Panc1 (cell line): ENCODE results near the gene ABCG1. TPM values are rescaled to one million over a fixed set of nuclear protein-coding genes. Genes with fewer than 3 reads are reported as not detected.

Experiments used
- ATAC-seq: fragments of 200-7000 bp; cut with Tn5 transposase; 2 replicates; pipeline ENCODE4 v1.9.1; 2020; ENCODE audit warnings: mild to moderate bottlenecking, moderate library complexity
- BruUV-seq: library from RNA; stranded (reverse); fragments of 400-500 nt; replicated peaks from 2 replicates; lab custom pipeline; 2021; lab: Mats Ljungman, UMichigan
- CTCF ChIA-PET: fragments of 300-600 bp; sonication (Branson Sonifier 250); formaldehyde crosslinking; loops from one replicate; lab custom pipeline; 2022; ENCODE audit warnings: antibody characterized with exemption; lab: Charles Lee
- POLR2A ChIA-PET: fragments of 300-600 bp; sonication (Branson Sonifier 250); formaldehyde crosslinking; loops from one replicate; lab custom pipeline; 2022; ENCODE audit warnings: antibody characterized with exemption; lab: Charles Lee
- DNase-seq: peaks from one replicate; pipeline ENCODE4 v3.0.0-alpha.2; 2010; ENCODE audit warnings: low read depth, low spot score
- H3K27ac ChIP-seq: 2 replicates; pipeline ENCODE4 v1.5.1; 2011; ENCODE audit warnings: mild to moderate bottlenecking, low read length, inconsistent platforms
- H3K27me3 ChIP-seq: fragments of 200-500 bp; sonication (Bioruptor generic); 2 replicates; pipeline ENCODE4 v1.6.0; 2014; ENCODE audit warnings: low read length, inconsistent platforms; ENCODE audit not compliant: control insufficient read depth, insufficient read depth
- H3K36me3 ChIP-seq: fragments of 200-500 bp; sonication (Bioruptor generic); 2 replicates; pipeline ENCODE4 v1.5.1; 2014; ENCODE audit warnings: inconsistent platforms, mild to moderate bottlenecking, low read length, moderate library complexity; ENCODE audit not compliant: control insufficient read depth, insufficient read depth
- H3K4me1 ChIP-seq: 2 replicates; pipeline ENCODE4 v1.5.1; 2011; ENCODE audit warnings: inconsistent platforms, mild to moderate bottlenecking, low read length, moderate library complexity; ENCODE audit not compliant: control insufficient read depth, insufficient read depth
- H3K4me3 ChIP-seq, 2 experiments: 2 replicates each; pipeline ENCODE4 v1.5.1; 2011 to 2012; ENCODE audit warnings: low read depth in 2 of 2, low read length in 2 of 2, mild to moderate bottlenecking in 2 of 2, inconsistent platforms in 1 of 2, moderate library complexity in 1 of 2
- H3K9me3 ChIP-seq: fragments of 200-500 bp; sonication (Bioruptor generic); 2 replicates; pipeline ENCODE4 v1.5.1; 2014; ENCODE audit warnings: low read depth, mild to moderate bottlenecking, inconsistent platforms, low read length, moderate library complexity; ENCODE audit not compliant: control insufficient read depth, insufficient read depth
- CTCF ChIP-seq: fragments of 450-650 bp; IDR thresholded peaks from 2 replicates; pipeline ENCODE4 v1.5.1; 2017; ENCODE audit warnings: mild to moderate bottlenecking
- POLR2AphosphoS5 ChIP-seq: IDR thresholded peaks from 2 replicates; pipeline ENCODE4 v1.6.1; 2012; ENCODE audit warnings: mild to moderate bottlenecking, low read depth, low read length, moderate library complexity
- REST ChIP-seq, 2 experiments: IDR thresholded peaks; 2 replicates each; pipeline ENCODE4 v1.6.1; 2011 to 2012; ENCODE audit warnings: low read depth in 2 of 2, control low read depth in 1 of 2, low read length in 1 of 2, mild to moderate bottlenecking in 1 of 2, moderate library complexity in 1 of 2; ENCODE audit not compliant: insufficient read depth in 1 of 2
- SIN3A ChIP-seq: IDR thresholded peaks from 2 replicates; pipeline ENCODE4 v1.6.1; 2012; ENCODE audit warnings: low read depth, mild to moderate bottlenecking, low read length, moderate library complexity, borderline replicate concordance; ENCODE audit not compliant: insufficient read depth
- TCF7L2 ChIP-seq: IDR thresholded peaks from 2 replicates; pipeline ENCODE4 v1.6.1; 2011; ENCODE audit warnings: mild to moderate bottlenecking, low read depth, low read length, inconsistent platforms
- in situ Hi-C: cut with HindIII; loops from 2 replicates; pipeline ENCODE4 v1.10.0; 2016; ENCODE audit warnings: low sequenced_read_pairs, low pct_unique_long_range_greater_than_20kb
- intact Hi-C: fragments of 100-400 bp; cut with micrococcal nuclease; formaldehyde crosslinking; loops from one replicate; pipeline ENCODE4 v1.10.0; 2022; ENCODE audit not compliant: unreplicated experiment
- total RNA-seq: library from RNA; stranded (reverse); gene quantifications from one replicate; pipeline ENCODE4 v1.2.1, GENCODE V29; 2021; ENCODE audit not compliant: unreplicated experiment

The ABCG1 gene
- total RNA-seq, 1 experiment from 2014 or later, result 0.80 TPM

GRCh38 chr21:42343963-42344510 lies 125.1 kb downstream of the ABCG1 start:
- intact Hi-C loops, result no loop called here

GRCh38 chr21:42344631-42345030 lies 125.7 kb downstream of the ABCG1 start:
- Histone ChIP-seq H3K36me3 (no peaks in the 10 kb centered on the region), H3K9me3 (no peaks in the 10 kb centered on the region), H3K4me3 (no peak overlapping the region), H3K27me3 (no peaks in the 10 kb centered on the region), H3K27ac (no peak overlapping the region), H3K4me1 (no peaks in the 10 kb centered on the region)
- ATAC-seq, result no peak
- in situ Hi-C loops (no loop called here), intact Hi-C loops (no loop called here)
- TF ChIP-seq POLR2AphosphoS5 (no peak), SIN3A (no peak), REST (IDR thresholded peaks at IDR 0.05; ENCODE audit: insufficient read depth in 1 of 2, low read depth in 2 of 2, low read length in 1 of 2) (no peak), CTCF (no peak), TCF7L2 (no peak)
- ChIA-PET POLR2A (no interaction called here), CTCF (no interaction called here)
- BruUV-seq, result no TSS peak
- DNase-seq, result no peak

More at GRCh38 chr21:42343963-42344510, 125.1 kb downstream of the ABCG1 start:
- ChIA-PET POLR2A (no interaction called here), CTCF (no interaction called here)
- ATAC-seq (no peak), DNase-seq (no peak)
- H3K9me3 ChIP-seq, result no peaks in the 10 kb centered on the region
- no peaks in the 10 kb centered on the region for H3K27me3 ChIP-seq
- no peaks in the 10 kb centered on the region for H3K4me1 ChIP-seq
- TF ChIP-seq CTCF (no peak), POLR2AphosphoS5 (no peak), TCF7L2 (no peak), SIN3A (no peak), REST (IDR thresholded peaks at IDR 0.05; ENCODE audit: insufficient read depth in 1 of 2, low read depth in 2 of 2, low read length in 1 of 2) (no peak)
- no peak overlapping the region for H3K4me3 ChIP-seq
- H3K27ac ChIP-seq, result no peak overlapping the region
- in situ Hi-C loops, result no loop called here
- no peaks in the 10 kb centered on the region for H3K36me3 ChIP-seq
- BruUV-seq, result no TSS peak
